ENCODE measurements around the gene LY6G6C.

The LY6G6C gene

DNA sequence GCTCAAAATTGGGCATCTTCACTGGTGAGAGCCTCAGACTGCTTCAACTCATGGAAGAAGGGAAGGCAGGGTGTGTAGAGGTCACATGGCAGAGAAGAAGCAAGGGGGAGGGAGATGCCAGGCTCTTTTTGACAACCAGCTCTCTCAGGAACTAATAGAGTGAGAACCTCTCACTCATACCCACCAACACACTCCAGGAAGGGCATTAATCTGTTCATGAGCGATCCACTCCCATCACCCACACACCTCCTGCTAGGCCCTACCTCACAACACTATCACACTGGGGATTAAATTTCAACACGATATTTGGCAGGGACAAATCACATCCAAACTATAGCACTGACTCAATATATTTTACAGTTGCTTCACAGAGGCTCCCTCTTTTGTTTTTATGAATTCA, 20.3 kb upstream of the LY6G6C start:
- DNase-seq (ENCODE audit: low spot score), result no peak

DNA sequence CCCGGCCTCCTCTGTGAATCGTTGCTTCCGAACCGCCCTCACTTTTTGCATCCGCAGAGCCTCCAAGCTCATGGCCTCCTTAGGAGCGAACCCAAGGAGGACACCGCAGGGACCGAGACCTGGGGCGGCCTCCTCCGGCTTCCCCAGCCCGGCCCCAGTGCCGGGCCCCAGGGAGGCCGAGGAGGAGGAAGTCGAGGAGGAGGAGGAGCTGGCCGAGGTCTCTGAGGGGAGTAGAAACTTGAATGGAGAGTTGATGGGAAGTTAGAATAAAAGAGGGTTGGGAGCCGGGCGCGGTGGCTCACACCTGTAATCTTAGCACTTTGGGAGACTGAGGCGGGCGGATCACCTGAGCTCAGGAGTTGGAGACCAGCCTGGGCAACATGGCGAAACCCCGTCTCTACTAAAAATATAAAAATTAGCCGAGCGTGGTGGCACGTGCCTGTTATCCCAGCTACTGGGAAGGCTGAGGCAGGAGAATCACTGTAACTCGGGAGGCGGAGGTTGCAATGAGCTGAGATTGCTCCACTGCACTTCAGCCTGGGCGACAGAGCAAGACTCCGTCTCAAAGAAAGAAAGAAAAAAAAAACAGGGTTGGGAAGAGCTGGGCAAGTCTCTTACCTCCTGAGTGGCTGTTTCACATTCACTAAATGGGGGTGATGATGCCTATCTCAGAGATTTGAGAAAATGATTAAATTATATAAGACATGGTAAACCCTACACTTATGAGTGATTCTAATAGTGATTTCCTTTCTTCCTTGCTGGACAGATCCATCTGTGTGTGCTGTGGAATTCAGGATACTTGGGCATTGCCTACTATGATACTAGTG, 19.1 kb upstream of the LY6G6C start:
- DNase-seq (ENCODE audit: low spot score), result no peak

DNA sequence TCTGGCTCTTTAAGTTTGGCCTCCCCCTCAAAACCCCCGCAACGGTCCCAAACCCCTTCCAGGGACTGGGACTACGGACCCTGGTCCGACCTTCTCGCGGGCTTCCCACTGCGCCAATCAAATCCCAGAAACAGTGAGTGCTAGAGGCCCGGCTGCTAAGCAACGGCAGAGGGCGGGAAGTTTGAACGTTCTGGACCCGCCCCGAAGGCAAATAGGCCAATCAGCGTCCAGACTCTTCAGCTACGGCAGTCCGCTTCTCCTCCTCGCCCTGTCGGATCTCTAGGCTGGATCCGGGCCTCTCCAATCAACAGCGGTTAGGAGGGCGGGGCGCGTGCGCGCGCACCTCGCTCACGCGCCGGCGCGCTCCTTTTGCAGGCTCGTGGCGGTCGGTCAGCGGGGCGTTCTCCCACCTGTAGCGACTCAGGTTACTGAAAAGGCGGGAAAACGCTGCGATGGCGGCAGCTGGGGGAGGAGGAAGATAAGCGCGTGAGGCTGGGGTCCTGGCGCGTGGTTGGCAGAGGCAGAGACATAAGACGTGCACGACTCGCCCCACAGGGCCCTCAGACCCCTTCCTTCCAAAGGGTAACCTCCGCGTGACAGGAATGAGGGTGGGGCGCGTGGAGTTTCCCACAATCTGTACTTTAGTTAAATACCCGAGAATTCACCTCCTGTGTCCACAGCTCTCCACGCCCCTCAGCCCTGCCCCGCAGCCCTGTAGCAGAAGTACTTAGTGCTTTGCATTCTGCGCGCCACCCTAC, 18.3 kb upstream of the LY6G6C start, which contains the start of gene MSH5:
Gene MSH5, plus strand, starts transcription at position 367 of the 758 bp plus-strand sequence. CDS start 462 bp downstream, outside the sequence.
- peak; percentile 98 for DNase-seq (ENCODE audit: low spot score)

DNA sequence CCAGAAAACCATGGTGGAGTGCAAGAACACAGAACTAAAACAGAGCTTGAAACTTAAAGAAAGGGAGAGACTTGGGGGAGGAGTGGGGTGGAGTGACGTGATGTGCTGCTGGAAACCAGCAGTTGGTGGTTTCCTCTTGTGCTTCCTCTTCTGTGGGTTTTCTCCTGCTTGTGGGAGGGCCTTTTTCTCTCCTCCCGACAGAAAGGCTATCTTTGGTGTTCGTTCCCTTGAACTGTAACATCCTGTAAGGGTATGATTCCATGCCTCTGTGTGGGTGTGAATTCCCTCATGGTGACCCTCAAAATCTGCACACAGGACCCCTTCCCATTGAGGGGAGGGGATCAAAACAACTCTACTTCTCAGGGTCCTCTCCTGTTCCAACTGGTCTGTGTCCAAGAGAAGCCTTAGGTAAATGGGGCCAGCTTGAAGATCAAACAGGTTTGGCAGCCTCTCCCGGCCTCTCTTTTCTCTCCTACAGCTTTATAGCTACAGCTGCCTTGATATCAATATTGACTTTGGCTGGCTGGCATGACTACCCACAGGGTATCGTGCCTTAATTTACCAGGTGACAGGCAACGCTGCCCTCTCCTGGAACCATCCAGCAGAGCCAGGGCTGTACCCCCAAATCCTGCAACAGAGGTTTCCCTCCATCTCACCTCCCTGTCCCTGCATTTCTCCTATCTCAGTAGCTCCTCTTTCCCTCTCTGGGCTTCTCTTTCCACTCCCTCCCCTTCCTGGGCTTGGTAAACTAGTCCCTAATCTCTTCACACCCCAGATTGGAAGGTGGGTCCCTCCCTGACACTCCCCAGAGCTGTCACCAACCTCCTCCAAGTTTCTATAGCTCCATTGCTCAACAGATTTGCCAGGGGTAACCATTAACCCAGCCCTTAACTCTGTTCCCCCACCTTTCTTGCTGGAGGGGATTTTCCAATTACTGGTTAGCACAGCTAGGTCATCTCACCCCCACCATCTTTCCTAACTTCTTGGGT, 16.7 kb upstream of the LY6G6C start:
- no peak for DNase-seq (ENCODE audit: low spot score)

DNA sequence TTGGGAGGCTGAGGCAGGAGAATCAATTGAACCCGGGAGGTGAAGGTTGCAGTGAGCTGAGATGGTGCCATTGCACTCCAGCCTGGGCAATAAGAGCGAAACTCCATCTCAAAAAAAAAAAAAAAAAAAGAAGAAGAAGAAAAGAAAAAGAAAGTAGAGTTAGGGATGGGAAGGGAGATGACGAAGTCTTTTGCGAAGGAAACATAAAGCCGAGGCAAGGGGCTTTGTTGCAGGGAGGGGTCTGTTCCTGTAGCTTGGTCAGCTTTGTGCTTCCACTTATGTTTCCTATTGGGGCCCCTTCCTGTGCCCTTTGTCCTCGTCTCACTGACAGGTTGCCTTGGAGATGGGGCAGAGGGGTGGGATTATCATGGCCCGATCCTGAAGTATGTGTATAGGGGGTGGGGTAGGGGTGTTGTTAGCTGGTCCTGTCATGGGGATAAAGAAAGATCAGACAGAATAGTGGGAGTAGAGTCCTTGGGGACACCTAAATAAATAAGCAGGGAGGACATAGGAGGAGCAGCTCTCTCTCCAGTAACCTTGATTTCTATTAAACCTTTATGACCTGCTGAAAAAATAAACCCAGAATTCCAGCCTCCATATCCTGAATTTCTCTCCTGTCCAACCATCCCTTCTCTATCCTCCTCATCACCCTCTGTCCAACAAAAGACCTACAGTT, 15.9 kb upstream of the LY6G6C start:
- DNase-seq (ENCODE audit: low spot score), result peak; percentile 73

DNA sequence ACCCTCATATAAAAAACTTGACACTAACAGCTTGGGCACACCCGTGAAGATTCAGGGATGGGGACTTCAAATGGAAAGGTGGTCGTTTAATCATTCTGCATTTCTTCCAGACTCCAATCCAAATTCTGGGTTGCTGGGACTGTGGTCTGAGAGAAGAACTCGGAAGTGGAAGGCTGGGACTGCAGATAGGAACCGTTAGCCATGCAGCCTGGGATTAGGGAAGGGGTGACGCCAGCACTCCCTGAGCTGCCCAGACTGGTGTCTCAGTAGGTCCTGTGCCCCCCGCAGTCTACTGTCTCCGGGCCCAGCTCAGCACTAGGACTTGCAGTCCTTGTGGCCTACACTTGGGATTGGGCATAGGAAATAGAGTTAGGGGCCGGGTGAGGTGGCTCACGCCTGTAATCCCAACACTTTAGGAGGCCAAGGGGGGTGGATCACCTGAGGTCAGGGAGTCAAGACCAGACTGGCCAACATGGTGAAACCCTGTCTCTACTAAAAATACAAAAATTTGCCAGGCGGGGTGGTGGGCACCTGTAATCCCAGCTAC, 15.3 kb upstream of the LY6G6C start:
- no peak for DNase-seq (ENCODE audit: low spot score)

DNA sequence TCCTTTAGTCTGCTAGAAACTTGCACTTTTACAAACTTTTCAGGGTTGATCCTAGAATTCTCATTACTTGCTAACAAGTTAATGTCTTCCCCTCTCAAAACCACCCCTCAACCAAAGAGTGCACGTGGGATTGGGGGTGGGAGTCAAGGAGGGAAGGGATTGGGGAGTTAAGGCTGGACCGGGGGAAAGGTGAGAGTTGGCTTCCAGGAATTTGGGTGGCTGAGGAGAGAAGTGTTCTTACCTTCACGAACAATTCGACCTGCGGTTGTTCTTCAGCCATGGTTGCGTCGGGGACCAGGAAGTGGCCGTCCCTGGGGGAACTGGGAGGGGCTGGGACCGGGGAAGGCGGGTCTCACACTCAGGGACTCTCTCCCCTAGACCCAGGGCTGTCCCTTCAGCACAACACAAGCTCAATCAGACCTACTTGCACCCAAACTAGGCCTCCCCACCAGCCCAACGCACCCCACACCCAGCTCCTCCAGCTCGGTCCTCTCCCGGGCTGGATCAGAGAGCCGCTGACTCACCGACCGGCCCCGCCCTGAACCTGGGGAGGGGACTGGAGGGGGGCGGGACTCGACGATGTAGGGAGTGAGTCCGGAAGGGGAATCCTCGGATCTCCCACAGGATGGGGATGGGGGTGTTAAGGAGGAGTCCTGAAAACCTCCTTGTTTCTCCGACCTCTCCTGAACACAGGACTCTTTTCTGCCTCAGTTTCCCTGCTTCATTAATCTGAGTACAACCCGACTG, 14.6 kb upstream of the LY6G6C start, which contains the start of gene CLIC1:
Gene CLIC1, minus strand, starts transcription at position 510 of the 747 bp plus-strand sequence. Its CDS starts 230 bp downstream, at position 280.
- peak; percentile 77 for DNase-seq (ENCODE audit: low spot score)

DNA sequence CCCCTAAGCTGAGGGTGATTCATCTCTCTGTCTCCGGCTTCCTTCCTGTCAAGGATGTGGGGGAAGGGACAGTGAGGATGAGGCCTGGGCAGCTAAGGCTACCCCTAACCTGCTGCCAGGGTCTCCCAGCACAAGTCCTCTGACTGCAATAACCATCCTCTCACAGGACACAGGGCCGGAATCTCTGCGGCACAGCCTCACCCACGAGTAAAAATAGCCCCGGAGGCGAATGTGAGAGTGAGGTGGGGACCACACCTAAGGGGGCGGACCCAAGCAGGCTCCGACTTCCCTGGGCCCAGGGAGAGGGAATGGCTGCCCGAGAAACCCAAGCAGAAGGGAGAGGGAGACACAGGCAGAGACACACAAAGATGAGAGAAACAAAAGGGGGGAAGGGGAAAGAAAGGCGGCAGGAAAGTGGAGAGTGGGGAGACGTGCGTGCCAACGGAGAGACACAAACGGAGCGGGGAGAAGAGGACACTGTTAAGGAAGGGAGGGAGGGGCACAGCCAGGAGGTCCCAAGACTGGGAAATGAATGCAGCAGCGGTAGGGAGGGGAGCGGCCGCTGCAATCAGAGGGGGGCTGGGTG, 13.4 kb upstream of the LY6G6C start:
- peak; percentile 58 for DNase-seq (ENCODE audit: low spot score)

DNA sequence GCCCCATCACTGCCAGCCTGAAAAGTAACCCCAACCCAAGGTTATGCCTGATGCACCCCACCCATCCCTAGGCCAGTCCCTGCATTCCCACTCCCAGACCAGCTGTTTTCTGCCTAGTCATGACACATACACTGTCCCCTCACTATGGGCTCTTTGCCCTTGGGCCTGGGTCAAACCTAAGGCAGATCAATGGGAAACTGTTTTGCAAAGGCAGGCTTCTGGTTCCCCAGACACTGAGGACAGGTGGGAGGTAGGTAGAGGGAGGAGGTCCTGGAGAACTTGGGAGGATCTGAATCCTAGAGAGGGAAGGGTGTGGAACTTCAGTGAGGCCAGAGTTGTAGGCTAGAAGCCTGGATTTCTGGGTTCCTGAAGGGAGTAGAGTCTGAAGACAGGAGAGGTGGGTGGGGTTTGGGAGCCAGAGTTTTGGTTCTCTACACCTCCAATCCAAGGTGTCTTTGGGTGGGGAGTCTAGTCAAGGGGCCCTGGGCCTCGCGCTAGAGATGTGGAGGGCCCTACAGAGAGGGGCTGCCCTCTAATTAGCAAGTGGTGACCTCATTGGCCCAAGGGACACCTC, 12.8 kb upstream of the LY6G6C start:
- no peak for DNase-seq (ENCODE audit: low spot score)

DNA sequence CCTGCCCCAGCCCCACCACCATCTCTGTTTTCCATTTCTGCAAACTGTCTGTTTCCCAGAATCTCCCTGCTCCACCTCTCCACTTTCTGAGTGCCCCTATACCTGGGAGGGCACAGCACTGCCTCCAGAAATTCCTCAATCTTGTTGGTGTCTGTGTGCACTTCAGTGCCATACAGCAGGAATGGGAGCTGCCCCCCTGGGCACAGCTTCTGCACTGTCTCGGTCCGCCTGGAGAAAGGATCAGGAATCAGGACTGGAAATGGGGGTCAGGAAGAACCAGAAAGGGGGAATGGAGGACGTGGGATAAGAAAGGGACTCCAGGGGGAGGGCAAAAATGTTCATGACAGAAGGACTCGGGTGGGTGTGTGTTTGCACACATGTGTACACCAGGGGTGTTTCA, 12.2 kb upstream of the LY6G6C start:
- no peak for DNase-seq (ENCODE audit: low spot score)

DNA sequence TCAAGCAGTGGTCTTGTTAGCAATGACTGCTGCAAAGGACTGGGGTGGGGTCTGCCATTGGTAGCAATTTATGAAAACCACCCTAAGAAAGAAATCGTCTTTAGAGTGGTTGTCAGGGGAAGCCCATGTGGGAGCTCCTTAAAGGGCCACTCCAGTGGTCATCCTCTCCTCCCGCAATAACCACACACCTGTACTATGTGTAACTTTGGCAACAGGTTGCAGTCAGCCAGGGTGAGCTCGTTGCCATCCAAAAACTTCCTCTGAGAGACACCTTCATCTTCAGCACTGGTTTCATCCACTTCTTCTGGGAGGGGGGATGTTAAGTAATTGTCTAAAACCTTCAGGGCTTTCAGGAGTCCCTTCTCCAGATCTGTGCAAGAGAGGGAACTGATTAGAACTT, 10.5 kb upstream of the LY6G6C start:
- DNase-seq (ENCODE audit: low spot score), result no peak

DNA sequence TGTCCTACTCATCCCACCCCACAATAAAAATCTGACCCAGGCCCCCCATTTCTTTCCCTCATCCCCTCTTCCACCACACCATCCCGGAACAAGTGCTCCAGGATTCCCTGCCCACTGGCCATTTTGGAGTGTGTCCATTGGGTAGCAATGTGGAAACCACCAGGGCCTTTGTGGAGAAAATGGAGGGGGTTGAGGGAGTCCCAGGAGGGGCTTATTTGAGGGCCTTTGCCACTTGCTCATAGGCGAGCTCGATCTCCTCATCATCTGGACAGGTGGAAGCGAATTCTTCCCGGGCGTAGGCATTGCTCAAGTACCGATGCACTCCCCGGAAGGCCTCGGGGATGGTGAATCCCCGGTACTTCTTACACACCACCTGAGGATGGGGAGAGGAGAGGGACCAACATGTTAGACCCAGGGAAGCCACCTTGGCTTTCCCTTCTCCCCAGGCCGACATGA, 9.1 kb upstream of the LY6G6C start:
- no peak for DNase-seq (ENCODE audit: low spot score)

DNA sequence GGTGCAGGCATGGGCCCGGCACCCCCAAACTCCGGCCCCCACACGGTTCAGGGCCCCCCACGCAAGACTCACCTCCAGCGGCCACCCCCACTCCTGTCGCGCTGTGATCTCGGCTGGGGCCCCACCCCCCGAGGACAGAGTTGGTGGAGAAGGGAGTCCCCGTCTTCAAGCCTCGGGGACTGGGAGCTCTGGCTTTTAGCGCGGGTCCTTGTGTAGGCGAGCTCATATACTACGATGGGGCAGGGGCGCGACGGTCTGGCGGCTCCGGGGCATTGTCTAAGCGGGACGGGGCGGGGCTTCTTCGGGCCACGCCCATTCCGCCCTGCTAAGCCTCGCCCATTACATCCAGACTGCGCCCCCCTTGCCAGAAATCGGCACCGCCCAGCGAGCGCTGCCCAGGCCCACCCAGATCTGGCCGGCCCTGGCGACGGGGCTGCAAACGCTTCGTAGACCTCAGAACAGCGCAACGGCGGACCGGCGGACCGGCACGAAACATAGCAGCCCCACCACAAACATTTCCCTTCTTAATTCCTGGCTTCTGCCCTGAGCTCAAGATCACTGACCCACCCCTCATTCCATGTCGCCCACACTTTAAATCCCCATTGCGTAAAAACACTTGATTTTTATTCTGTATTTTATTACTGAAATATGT, 8.6 kb upstream of the LY6G6C start:
- peak; percentile 96 for DNase-seq (ENCODE audit: low spot score)

DNA sequence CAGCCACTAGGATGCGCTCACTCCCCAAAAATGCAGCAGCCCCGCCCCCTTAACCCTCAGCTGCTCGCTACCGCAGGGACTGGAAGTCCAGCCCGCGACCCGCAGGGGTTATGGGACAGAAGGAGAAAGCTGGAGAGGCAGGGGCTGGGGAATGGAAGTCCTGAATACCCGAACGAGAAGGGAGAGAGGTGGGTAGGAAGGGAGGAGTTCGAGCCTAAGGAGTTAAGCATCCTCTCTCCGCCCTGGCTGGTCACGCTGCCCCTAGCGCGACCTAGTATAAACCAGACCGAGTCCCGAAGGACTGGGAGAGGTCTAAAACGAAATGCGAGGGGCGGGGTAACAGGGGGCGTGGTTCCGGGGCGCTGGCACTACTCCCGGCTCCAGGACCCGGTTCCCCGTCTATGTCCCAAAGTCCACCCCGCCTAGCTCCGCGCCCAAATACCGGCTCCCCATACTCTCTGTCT, 8.0 kb upstream of the LY6G6C start:
- peak; percentile 94 for DNase-seq (ENCODE audit: low spot score)

DNA sequence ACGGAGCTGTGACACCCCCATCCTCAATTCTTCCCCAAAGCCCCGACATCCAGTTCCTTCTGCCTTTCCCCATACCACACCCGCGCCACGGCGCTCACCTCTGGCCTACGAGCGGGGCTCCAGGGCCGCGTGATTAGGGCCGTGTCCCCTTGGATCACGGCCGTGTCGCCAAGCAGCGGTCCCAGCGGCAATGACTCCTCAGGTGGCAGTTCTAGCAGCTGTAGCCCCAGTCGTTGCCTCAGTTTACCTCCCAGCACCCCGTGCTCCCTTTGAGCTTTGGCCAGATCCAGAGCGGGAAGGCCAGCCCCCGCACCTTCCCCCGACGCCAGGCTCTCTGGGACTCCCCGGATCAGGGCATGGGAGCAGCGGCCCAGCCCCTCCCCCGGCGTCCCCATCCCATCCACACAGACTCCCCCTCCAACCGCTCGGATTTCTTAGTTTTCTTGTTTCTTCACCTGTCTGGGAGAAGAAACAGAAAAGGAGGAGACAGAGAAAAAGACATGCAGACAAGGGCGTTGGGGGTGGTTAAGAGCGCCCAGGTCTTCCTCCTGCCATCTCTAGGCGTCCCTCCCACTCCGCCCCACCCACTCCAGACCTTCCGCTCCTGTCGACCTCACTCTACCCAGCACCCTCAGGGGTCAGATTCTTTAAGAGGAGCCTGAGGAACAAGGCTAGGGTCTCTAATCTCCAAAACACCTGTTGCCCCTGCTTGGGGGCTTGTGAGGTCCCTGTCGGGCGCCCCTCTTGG, 7.4 kb upstream of the LY6G6C start, which contains the start of gene DDAH2:
Gene DDAH2, minus strand, starts transcription at position 533 of the 748 bp plus-strand sequence. Its CDS starts 138 bp downstream, at position 395.
- DNase-seq (ENCODE audit: low spot score), result no peak

DNA sequence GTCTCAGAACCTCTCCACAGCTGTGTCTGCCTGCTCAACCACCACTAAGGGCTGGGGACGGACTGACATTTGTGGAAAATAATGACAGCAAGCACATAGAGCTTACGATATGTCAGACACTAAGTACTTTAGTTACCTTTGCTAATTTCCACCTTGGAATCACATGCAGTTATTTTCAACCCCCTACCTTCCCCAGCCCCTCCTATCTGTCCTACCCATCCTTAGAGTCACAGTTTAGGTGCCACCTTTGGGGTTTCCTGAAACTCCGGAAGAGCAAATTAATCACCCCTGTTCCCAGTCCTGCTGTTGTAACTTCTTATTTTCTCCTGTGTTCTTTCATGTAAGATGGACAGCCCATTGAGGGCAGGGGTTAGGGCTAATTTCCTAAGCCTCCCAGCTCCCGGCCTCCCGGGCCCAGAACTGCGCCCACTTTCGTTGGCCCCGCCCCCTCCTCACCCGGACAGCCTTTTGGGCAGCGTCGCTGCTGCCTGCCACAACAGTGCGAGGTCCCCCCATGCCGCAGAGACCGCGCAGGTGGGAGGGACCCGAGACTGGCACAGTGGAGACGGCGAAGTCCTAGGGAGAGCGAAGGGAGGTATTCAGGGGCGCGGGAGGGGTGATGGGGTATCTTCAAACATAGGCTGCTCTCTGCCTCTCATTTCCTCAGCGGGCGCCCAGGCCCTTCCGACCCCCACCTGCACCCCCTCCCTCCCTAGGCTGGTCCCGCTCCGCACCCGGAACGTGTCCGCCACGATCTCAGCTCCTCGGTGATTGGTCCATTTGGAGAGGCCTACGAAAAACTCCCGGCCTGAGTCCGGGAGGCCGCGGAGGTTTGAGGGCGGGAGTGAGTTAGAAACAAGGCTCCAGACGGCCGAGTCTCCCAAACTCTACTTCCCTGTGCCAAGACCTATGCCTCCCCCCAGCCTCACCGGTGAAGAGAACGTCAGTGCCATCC, 6.4 kb upstream of the LY6G6C start:
- DNase-seq (ENCODE audit: low spot score), result no peak
